Measurements from ENCODE around the gene SLX4.

The SLX4 gene

GRCh38 chr16:3590736-3591435 is 20.5 kb downstream of the SLX4 start:
- no peak for DNase-seq (ENCODE audit: low read depth)
- TF ChIP-seq CTCF (IDR thresholded peaks at IDR 0.05; ENCODE audit: low read depth, low read length, missing control alignments), result no peak

GRCh38 chr16:3589991-3590701 is 21.3 kb downstream of the SLX4 start:
- no peak for TF ChIP-seq CTCF (IDR thresholded peaks at IDR 0.05; ENCODE audit: low read depth, low read length, missing control alignments)
- in situ Hi-C loops (cut with HindIII; ENCODE audit: low sequenced_read_pairs), result no loop called here
- DNase-seq (ENCODE audit: low read depth), result no peak
- no peak overlapping the region for H3K4me3 ChIP-seq (ENCODE audit: low read depth, low read length)

More at GRCh38 chr16:3590736-3591435, 20.5 kb downstream of the SLX4 start:
- no peak overlapping the region for H3K4me3 ChIP-seq (ENCODE audit: low read depth, low read length)
- in situ Hi-C loops (cut with HindIII; ENCODE audit: low sequenced_read_pairs), result no loop called here

- no peak for TF ChIP-seq CTCF (IDR thresholded peaks at IDR 0.05; ENCODE audit: low read depth, low read length, missing control alignments)
- in situ Hi-C loops (cut with HindIII; ENCODE audit: low sequenced_read_pairs), result no loop called here
- H3K4me3 ChIP-seq (ENCODE audit: low read depth, low read length), result no peak overlapping the region
Measured at GRCh38 chr16:3589441-3589921, 21.9 kb downstream of the SLX4 start.

GRCh38 chr16:3589001-3589400 is 22.4 kb downstream of the SLX4 start:
- H3K4me3 ChIP-seq (ENCODE audit: low read depth, low read length), result no peak overlapping the region
- in situ Hi-C loops (cut with HindIII; ENCODE audit: low sequenced_read_pairs), result no loop called here
- DNase-seq (ENCODE audit: low read depth), result no peak
- no peak for TF ChIP-seq CTCF (IDR thresholded peaks at IDR 0.05; ENCODE audit: low read depth, low read length, missing control alignments)

More at GRCh38 chr16:3589441-3589921, 21.9 kb downstream of the SLX4 start:
- DNase-seq (ENCODE audit: low read depth), result no peak

GRCh38 chr16:3587547-3588110 is 23.8 kb downstream of the SLX4 start:
- DNase-seq (ENCODE audit: low read depth), result no peak
- TF ChIP-seq CTCF (IDR thresholded peaks at IDR 0.05; ENCODE audit: low read depth, low read length, missing control alignments), result no peak
- in situ Hi-C loops (cut with HindIII; ENCODE audit: low sequenced_read_pairs), result no loop called here
- no peak overlapping the region for H3K4me3 ChIP-seq (ENCODE audit: low read depth, low read length)

- no peak for TF ChIP-seq CTCF (IDR thresholded peaks at IDR 0.05; ENCODE audit: low read depth, low read length, missing control alignments)
- no peak overlapping the region for H3K4me3 ChIP-seq (ENCODE audit: low read depth, low read length)
- no peak for DNase-seq (ENCODE audit: low read depth)
- in situ Hi-C loops (cut with HindIII; ENCODE audit: low sequenced_read_pairs), result no loop called here
Measured at GRCh38 chr16:3584412-3584811, 27.0 kb downstream of the SLX4 start.

Measured in astrocyte of the cerebellum (primary cell).